Right forelimb (tissue), 1 donor: Measurements from ENCODE around the gene NDUFS5.
A peak's percentile ranks its signal among the peaks of the same experiment; 100 is the strongest.
"Not testable (repeated sequence)": the region's sequence is repeated elsewhere in the genome, so short reads cannot be mapped to it uniquely, and the experiment has no call there.

Experiments
- DNase-seq: peaks from one replicate; pipeline ENCODE4 v3.0.0-alpha.2; 2018

Gene NDUFS5

DNA sequence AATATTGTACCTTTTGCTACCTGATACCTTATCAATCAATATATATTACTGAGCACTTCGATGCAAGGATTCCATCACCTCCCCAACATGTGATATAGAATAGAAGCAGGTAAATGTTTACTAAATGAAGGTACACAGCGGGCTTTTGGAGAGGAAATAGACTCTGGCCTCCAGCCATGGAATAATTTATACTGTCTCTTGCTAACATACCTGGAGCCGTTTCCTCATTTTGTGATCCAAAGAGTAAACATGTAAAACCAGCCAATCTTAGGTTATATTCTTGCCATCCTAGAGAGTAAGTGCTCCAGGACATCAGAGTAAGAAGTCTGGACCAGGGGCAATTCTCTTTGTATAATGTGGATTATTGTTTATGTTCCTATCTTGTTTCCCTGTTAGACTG is 39.4 kb downstream of the NDUFS5 start:
- DNase-seq = no peak

DNA sequence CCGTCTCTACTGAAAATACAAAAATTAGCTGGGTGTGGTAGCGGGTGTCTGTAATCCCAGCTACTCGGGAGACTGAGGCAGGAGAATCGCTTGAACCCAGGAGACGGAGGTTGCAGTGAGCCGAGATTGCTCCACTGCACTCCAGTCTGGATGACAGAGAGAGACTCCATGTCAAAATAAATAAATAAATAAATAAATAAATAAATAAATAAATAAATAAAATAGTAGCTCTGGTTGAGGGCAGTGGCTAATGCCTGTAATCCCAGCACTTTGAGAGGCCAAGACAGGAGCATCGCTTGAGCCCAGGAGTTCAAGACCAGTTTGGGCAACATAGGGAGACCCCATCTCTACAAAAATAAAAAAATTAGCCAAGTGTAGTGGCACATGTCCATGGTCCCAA is 42.1 kb downstream of the NDUFS5 start:
- DNase-seq = not testable (repeated sequence)

DNA sequence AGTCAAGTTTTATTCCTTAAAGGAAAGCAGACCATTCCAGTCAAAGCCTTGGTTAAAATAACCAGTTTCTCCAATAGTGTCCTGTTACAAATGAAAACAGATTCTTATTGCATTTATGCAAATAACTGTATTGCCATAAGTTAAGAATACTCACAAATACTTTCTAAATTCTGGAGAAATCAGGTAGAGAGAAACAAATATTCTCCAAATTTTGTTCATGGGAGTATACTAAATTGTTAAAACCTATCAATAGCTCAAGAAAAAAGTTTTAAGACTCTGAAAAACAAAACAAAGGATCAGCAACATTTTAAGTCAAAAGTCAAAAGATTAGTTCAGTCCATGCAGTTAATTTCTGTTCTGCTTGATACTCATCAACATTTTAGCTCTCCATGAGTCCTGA is 45.4 kb downstream of the NDUFS5 start:
- DNase-seq = not testable (repeated sequence)

DNA sequence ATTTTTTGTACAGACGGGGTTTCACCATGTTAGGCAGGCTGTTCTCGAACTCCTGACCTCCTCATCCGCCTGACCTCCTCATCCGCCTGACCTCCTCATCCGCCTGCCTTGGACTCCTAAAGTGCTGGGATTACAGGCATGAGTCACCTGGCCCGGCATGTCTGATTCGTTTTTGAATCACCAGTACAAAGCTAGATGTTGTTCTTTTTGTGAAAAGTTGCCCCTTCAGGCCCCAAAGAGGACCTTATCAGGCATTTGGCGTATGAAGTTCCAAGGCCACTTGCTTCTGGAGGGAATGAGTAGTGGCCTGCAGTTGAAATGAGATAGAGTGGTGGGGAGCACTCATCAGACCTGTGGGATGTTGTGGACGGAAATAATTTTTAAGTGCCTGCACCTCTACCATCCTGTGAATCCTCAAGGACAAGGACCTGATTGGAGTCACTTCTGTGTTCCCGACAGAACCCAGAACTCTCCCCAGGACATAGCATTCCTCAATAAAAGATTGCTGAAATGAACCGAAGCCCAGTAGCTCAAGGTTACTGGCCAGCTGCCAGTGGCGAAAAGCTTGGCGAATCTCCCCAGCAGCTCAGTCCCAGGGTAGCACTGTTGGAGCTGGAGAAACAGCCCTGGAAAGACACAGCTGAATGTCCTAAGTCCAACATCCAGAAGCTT is 50.1 kb downstream of the NDUFS5 start:
- DNase-seq = no peak

DNA sequence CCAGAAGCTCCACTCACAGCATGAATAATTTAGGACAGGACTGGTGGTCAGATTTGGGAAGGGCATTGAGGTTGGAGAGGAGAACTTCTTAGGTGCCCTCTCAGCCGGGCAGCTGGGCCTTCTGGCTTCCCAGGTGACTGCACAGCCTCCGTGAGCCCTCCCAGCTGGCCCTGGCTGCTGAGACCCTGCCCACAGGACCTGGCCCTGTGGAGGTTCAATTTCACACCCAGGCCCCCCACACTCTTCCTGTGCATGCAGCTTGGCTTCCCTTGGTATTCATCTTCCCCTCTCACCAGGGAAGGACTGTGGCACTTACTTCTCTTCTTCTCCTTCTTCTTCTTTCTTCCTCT is 50.6 kb downstream of the NDUFS5 start:
- DNase-seq = no peak

DNA sequence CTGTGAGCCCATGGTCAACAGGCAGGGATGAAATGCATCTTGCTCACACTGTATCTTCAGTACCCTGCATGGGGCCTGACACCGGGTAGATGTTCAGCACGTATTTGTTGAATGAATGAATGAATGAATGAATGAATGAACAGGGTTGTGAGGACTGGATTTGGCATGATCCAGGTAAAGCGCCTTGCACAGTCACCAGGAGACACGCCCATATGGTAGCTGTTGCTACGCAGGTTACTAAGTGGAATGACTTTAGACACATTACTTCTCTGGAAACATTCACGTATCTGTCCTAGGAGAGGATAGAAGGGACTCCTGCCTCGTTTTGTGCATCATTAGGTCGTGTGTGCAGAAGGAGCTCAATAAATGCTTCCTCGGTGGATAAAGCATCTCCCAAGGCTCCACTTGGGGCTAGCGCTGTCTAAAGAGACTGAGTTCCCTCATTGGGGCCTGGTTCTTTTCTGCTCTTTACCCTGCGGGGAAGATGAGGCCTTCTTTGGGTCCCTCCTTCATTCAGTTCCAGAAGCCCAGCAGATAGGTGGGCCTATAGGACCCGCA is 54.2 kb downstream of the NDUFS5 start:
- DNase-seq = no peak

DNA sequence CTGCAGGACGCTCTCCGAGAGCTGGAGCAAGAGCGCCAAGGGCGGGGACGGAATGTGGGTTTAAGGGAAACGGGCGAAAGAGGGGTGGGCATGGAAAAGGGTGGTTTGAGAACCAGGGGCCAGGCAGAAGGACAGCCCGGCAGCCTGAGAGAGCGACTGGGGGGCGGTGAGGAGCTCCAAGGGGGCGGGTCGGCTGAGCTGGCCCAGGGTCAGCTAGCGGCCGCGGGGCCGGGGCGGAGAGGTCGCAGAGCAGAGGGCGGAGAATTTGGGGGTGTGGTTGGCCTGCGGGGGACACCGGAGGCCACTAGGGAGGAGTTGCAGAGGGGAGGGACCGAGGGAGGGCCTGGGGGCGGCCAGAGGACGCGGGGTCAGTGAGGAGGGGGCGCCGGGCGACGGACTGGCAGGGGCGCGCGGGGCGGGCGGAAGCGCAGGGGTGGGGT is 54.7 kb downstream of the NDUFS5 start:
- peak; percentile 75 for DNase-seq

DNA sequence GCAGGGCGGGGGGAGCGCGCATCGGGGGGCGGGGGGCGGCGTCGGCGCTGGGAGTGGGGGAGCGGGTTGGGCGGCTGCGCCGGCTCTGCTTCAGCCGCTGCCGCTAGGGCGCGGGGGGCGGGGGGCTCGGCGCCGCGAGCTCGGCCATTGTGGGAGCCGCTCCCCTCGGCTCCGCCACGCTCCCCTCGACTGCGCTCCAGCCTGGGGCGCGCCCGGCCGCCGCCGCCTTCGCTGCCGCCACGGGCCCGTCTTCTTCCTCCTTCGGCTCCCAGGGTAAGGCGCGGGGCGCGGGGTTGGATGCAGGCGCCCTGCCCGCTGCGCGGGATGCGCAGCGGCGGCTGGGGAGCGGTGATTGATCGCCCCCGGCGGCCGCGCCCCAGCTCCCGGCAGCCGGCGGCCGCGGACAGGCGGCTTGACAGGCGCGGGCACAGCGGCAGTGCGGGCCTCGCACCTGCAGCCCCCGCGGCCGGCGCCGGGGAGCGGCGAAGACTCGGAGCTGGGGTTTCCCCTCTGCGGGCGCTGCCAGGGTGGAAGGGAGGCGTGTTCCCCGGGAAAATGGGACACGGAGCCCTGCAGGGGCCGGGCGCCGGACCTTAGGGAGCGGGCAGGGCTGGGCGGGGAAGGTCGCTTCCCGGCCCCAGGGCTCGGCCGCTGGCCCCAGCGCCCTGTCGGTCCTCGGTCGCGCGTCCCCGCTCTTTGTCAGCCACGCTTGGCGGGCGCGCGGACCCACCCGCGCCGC is 55.3 kb downstream of the NDUFS5 start:
- no peak for DNase-seq

DNA sequence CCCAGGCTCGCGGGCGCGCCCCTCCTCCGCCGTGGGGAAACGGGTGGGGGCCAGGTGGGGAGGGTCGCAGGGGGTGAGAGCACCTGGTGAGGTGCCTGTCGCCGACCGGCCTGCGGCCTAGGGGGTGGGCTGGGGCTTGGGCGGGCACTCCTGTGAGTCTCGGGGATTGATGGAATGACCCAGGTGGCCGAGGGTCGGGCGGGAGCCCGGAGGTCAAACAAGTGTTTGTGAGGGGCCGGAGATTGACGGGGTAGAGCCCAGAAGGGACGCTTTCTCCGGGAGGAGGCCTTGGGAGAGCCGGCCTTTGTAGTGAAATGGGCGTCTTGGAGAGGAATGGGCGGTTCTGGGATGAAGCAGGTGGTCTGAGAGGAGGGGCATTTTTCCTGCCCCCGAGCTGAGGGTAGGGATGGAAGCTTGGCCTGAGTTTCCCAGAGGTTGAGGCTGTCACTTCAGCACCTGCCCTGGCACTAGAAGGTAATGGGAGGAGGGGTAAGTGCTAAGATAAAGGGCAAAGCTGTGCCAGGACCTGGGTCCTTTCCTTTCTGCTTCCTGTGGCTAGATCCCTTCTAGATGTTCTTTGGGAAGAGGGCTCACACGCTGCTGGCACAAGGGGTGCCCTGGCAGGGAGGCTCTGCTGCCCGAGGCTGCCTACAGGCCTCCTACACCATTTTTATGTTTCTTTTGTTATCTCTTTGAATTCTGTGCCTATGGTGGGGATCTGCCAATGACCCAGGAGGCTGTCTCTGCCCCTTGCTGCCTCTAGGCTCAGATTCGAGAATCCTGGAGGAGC is 56.1 kb downstream of the NDUFS5 start:
- no peak for DNase-seq

DNA sequence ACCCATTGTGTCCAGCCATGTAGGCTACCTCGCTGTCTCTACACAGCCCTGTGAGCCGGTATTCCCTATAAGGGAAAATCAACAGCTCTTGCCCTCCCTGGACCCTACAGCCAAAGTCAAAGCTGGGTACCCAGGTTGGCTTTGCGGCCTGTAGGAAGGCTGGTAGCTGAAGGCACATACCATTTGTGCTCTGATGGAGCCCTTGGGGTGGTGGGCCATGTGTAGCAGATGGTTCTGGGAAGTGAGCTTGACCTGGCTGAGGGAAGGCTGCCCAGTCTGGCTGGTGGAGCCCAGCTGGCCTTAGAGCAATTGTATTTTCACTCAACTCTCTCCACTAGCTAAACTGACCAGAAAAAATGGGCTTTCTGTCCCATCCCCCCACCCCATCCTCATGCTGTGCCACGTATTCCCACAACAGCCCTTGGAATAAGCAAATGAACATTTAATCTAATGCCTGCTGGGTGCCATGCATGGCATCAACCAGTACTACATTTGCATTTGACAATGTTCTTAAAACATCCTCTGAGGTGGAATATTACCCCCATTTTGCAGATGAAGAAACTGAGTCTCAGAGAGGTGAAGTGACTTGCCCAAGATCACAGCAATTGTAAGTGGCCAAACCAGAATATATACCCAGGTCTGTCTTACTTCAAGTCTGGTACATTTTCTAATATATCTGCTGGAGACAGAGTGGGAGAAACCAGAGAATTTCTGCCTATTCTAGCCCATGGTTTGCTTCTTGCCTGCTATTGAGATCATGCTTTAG is 56.8 kb downstream of the NDUFS5 start:
- no peak for DNase-seq

DNA sequence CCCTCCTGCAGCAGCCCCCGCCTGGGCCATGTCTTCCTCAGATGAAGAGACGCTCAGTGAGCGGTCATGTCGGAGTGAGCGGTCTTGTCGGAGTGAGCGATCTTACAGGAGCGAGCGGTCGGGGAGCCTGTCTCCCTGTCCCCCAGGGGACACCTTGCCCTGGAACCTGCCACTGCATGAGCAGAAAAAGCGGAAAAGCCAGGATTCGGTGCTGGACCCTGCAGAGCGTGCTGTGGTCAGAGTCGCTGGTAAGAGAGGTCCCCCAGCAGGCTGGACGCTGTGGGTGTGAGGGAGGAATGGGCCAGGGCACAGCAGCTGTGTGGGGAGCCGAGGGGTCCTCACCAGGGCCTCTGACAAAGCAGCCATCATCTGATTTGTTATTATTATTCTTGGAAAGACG is 58.0 kb downstream of the NDUFS5 start:
- DNase-seq = no peak
